Ovary (tissue), 3 donors: ENCODE data around the gene SPOPL.

Experiments
- CTCF ChIP-seq, 3 donors: fragments of 450-650 bp in 2 of 3; fragments of 200-600 bp in 1 of 3; IDR thresholded peaks; one replicate each; pipeline versions ENCODE4 v1.5.1 to v1.8.0; 2016 to 2022; ENCODE audit warnings: antibody characterized with exemption in 3 of 3, mild to moderate bottlenecking in 1 of 3
- EP300 ChIP-seq: sonication (generic); formaldehyde crosslinking; IDR thresholded peaks from one replicate; pipeline ENCODE4 v1.6.1; 2017; ENCODE audit warnings: antibody characterized with exemption
- POLR2A ChIP-seq: fragments of 450-650 bp; IDR thresholded peaks from one replicate; pipeline ENCODE4 v1.6.1; 2017; ENCODE audit warnings: antibody characterized with exemption, mild to moderate bottlenecking, moderate library complexity
- donor health status: DM: no; HTN: no; CAD: no.

- TF ChIP-seq CTCF (IDR thresholded peaks at IDR 0.05): no peak
- no peak for TF ChIP-seq POLR2A
- no peak for TF ChIP-seq EP300
Observed at GRCh38 chr2:138581909-138582308, 80.3 kb downstream of the SPOPL start.
